Measurements from ENCODE around the gene DSC1. TPM values are rescaled to one million over a fixed set of nuclear protein-coding genes. Genes with fewer than 3 reads are reported as not detected.

DSC1 gene
- total RNA-seq, 1 experiment from 2014 or later: not detected

GRCh38 chr18:31091350-31091749 is 71.3 kb downstream of the DSC1 start:
- POLR2A ChIA-PET: no interaction called here
- TF ChIP-seq REST (IDR thresholded peaks at IDR 0.05; ENCODE audit: insufficient read depth in 1 of 2, low read depth in 2 of 2, low read length in 1 of 2): no peak
- no peak for TF ChIP-seq TCF7L2 (IDR thresholded peaks at IDR 0.05; ENCODE audit: low read depth, low read length)
- no peak for TF ChIP-seq CTCF (IDR thresholded peaks at IDR 0.05)
- TF ChIP-seq SIN3A (IDR thresholded peaks at IDR 0.05; ENCODE audit: borderline replicate concordance, insufficient read depth, low read depth, low read length): no peak
- no peak for TF ChIP-seq POLR2AphosphoS5 (IDR thresholded peaks at IDR 0.05; ENCODE audit: low read depth, low read length)
- BruUV-seq (replicated peaks): no TSS peak
- Histone ChIP-seq H3K9me3 (ENCODE audit: control insufficient read depth, insufficient read depth, low read depth, low read length) (no peaks in the 10 kb centered on the region), H3K27me3 (ENCODE audit: control insufficient read depth, insufficient read depth, low read length) (no peaks in the 10 kb centered on the region), H3K36me3 (ENCODE audit: control insufficient read depth, insufficient read depth, low read length) (no peaks in the 10 kb centered on the region), H3K4me1 (ENCODE audit: control insufficient read depth, insufficient read depth, low read length) (no peaks in the 10 kb centered on the region), H3K4me3 (ENCODE audit: low read depth in 2 of 2, low read length in 2 of 2) (no peak overlapping the region), H3K27ac (ENCODE audit: low read length) (no peak overlapping the region)
- in situ Hi-C loops (cut with HindIII; ENCODE audit: low pct_unique_long_range_greater_than_20kb, low sequenced_read_pairs): no loop called here
- DNase-seq (ENCODE audit: low read depth, low spot score) (no peak), ATAC-seq (no peak)
- intact Hi-C loops (cut with micrococcal nuclease; ENCODE audit: unreplicated experiment): no loop called here
- CTCF ChIA-PET: no interaction called here

GRCh38 chr18:31088532-31088931 is 74.1 kb downstream of the DSC1 start:
- Histone ChIP-seq H3K36me3 (ENCODE audit: control insufficient read depth, insufficient read depth, low read length) (no peaks in the 10 kb centered on the region), H3K27me3 (ENCODE audit: control insufficient read depth, insufficient read depth, low read length) (no peaks in the 10 kb centered on the region), H3K9me3 (ENCODE audit: control insufficient read depth, insufficient read depth, low read depth, low read length) (no peaks in the 10 kb centered on the region), H3K4me1 (ENCODE audit: control insufficient read depth, insufficient read depth, low read length) (no peaks in the 10 kb centered on the region), H3K4me3 (ENCODE audit: low read depth in 2 of 2, low read length in 2 of 2) (no peak overlapping the region), H3K27ac (ENCODE audit: low read length) (no peak overlapping the region)
- CTCF ChIA-PET: no interaction called here
- in situ Hi-C loops (cut with HindIII; ENCODE audit: low pct_unique_long_range_greater_than_20kb, low sequenced_read_pairs): no loop called here
- intact Hi-C loops (cut with micrococcal nuclease; ENCODE audit: unreplicated experiment): no loop called here
- DNase-seq (ENCODE audit: low read depth, low spot score) (no peak), ATAC-seq (no peak)
- no TSS peak for BruUV-seq (replicated peaks)
- TF ChIP-seq POLR2AphosphoS5 (IDR thresholded peaks at IDR 0.05; ENCODE audit: low read depth, low read length) (no peak), SIN3A (IDR thresholded peaks at IDR 0.05; ENCODE audit: borderline replicate concordance, insufficient read depth, low read depth, low read length) (no peak), CTCF (IDR thresholded peaks at IDR 0.05) (no peak), REST (IDR thresholded peaks at IDR 0.05; ENCODE audit: insufficient read depth in 1 of 2, low read depth in 2 of 2, low read length in 1 of 2) (no peak), TCF7L2 (IDR thresholded peaks at IDR 0.05; ENCODE audit: low read depth, low read length) (no peak)
- POLR2A ChIA-PET: no interaction called here

Measured in Panc1 (cell line).